Stimulated activated CD4-positive, alpha-beta T cell treated with anti-CD3 and anti-CD28 coated beads, Interleukin-4, amount 100 ng/mL, for 1 hour (primary cell): ENCODE measurements around the gene KYNU.
"Not testable (repeated sequence)": the region's sequence is repeated elsewhere in the genome, so short reads cannot be mapped to it uniquely, and the experiment has no call there.

ENCODE experiments used
- DNase-seq: peaks from one replicate; pipeline ENCODE4 v3.0.0-alpha.2; 2020

Gene KYNU

GRCh38 chr2:142877216-142877838 lies at the start of gene KYNU:
Gene KYNU (plus strand): TSS chr2:142877664. CDS start chr2:142885368, 7,704 bp downstream.
- DNase-seq = no peak

- no peak for DNase-seq
Measured at GRCh38 chr2:142834021-142834420, 43.4 kb upstream of the KYNU start.

- DNase-seq = no peak
Measured at GRCh38 chr2:142840436-142840835, 37.0 kb upstream of the KYNU start.

GRCh38 chr2:142841788-142842187 lies 35.7 kb upstream of the KYNU start:
- no peak for DNase-seq

GRCh38 chr2:142842369-142842768 lies 35.1 kb upstream of the KYNU start:
- no peak for DNase-seq

GRCh38 chr2:142843731-142844130 lies 33.7 kb upstream of the KYNU start:
- DNase-seq = no peak

GRCh38 chr2:142848023-142848606 lies 29.3 kb upstream of the KYNU start:
- no peak for DNase-seq

- DNase-seq = no peak
Measured at GRCh38 chr2:142849820-142850219, 27.6 kb upstream of the KYNU start.

- DNase-seq = no peak
Measured at GRCh38 chr2:142853912-142854311, 23.6 kb upstream of the KYNU start.

- no peak for DNase-seq
Measured at GRCh38 chr2:142857256-142858164, 20.0 kb upstream of the KYNU start.

GRCh38 chr2:142858961-142859360 lies 18.5 kb upstream of the KYNU start:
- DNase-seq = no peak

- DNase-seq = no peak
Measured at GRCh38 chr2:142862299-142862698, 15.2 kb upstream of the KYNU start.

- DNase-seq = no peak
Measured at GRCh38 chr2:142862847-142863246, 14.6 kb upstream of the KYNU start.

GRCh38 chr2:142863485-142863961 lies 13.9 kb upstream of the KYNU start:
- DNase-seq = no peak

- not testable (repeated sequence) for DNase-seq
Measured at GRCh38 chr2:142864605-142865004, 12.9 kb upstream of the KYNU start.

- no peak for DNase-seq
Measured at GRCh38 chr2:142865924-142866323, 11.5 kb upstream of the KYNU start.

- no peak for DNase-seq
Measured at GRCh38 chr2:142866426-142866825, 11.0 kb upstream of the KYNU start.

- no peak for DNase-seq
Measured at GRCh38 chr2:142867136-142867535, 10.3 kb upstream of the KYNU start.

GRCh38 chr2:142868229-142868762 lies 9.2 kb upstream of the KYNU start:
- DNase-seq = no peak

- not testable (repeated sequence) for DNase-seq
Measured at GRCh38 chr2:142869065-142869460, 8.4 kb upstream of the KYNU start.

- DNase-seq = no peak
Measured at GRCh38 chr2:142869461-142870106, 7.9 kb upstream of the KYNU start.

GRCh38 chr2:142870526-142870925 lies 6.9 kb upstream of the KYNU start:
- no peak for DNase-seq

- DNase-seq = no peak
Measured at GRCh38 chr2:142871396-142871795, 6.1 kb upstream of the KYNU start.
